CD14-positive monocyte (primary cell): Measurements from ENCODE around the gene SNX20. TPM values are rescaled to one million over a fixed set of nuclear protein-coding genes. Genes with fewer than 3 reads are reported as not detected.

Source experiments
- DNase-seq, 3 donors: peaks; one replicate each; pipeline ENCODE4 v3.0.0-alpha.2; 2011 to 2022
- H2AFZ ChIP-seq: 2 replicates; pipeline ENCODE4 v1.6.0; 2012; ENCODE audit warnings: mild to moderate bottlenecking, low read depth, low read length, inconsistent platforms; ENCODE audit not compliant: insufficient read depth, poor library complexity, severe bottlenecking
- H3K27ac ChIP-seq, 2 donors: 1 replicate in 1 of 2; 2 replicates in 1 of 2; pipeline ENCODE4 v1.5.1; 2012 to 2013; ENCODE audit warnings: low read length in 2 of 2, control low read depth in 1 of 2, inconsistent platforms in 1 of 2, low read depth in 1 of 2, mild to moderate bottlenecking in 1 of 2
- H3K27me3 ChIP-seq, 2 donors: one replicate each; pipeline versions ENCODE4 v1.6.0 to v1.6.1; 2011 to 2013; ENCODE audit warnings: low read length in 2 of 2; ENCODE audit not compliant: control insufficient read depth in 2 of 2, insufficient read depth in 2 of 2
- H3K36me3 ChIP-seq, 2 donors: replicated peaks in 1 of 2; 1 replicate in 1 of 2; 2 replicates in 1 of 2; pipeline versions ENCODE4 v1.5.1 to v1.6.1; 2012 to 2013; ENCODE audit warnings: low read length in 2 of 2, control low read depth in 1 of 2, inconsistent platforms in 1 of 2, mild to moderate bottlenecking in 1 of 2; ENCODE audit not compliant: insufficient read depth in 2 of 2, control insufficient read depth in 1 of 2
- H3K4me1 ChIP-seq, 2 donors: 1 replicate in 1 of 2; 2 replicates in 1 of 2; pipeline versions ENCODE4 v1.5.1 to v1.6.1; 2012 to 2013; ENCODE audit warnings: low read length in 2 of 2, control low read depth in 1 of 2, inconsistent platforms in 1 of 2, mild to moderate bottlenecking in 1 of 2, moderate library complexity in 1 of 2; ENCODE audit not compliant: insufficient read depth in 2 of 2, control insufficient read depth in 1 of 2
- H3K4me2 ChIP-seq: replicated peaks from 2 replicates; pipeline ENCODE3; 2012; ENCODE audit warnings: low read length, moderate library complexity, mild to moderate bottlenecking; ENCODE audit not compliant: poor library complexity, severe bottlenecking; ENCODE audit errors: extremely low read depth
- H3K4me3 ChIP-seq, 3 experiments: fragments of 200-600 bp in 1 of 3; sonication (generic) in 1 of 3; replicated peaks in 1 of 3; 1 replicate in 2 of 3; 2 replicates in 1 of 3; pipeline ENCODE4 v1.5.1; 2011 to 2013; ENCODE audit warnings: low read length in 3 of 3, mild to moderate bottlenecking in 3 of 3, control low read depth in 2 of 3, low read depth in 2 of 3, inconsistent platforms in 1 of 3, moderate library complexity in 1 of 3
- H3K79me2 ChIP-seq: 2 replicates; pipeline ENCODE4 v1.6.0; 2012; ENCODE audit warnings: mild to moderate bottlenecking, control low read depth, inconsistent platforms, low read length, moderate library complexity; ENCODE audit not compliant: insufficient read depth
- H3K9ac ChIP-seq: 2 replicates; pipeline ENCODE4 v1.6.0; 2017; ENCODE audit warnings: low read length, mild to moderate bottlenecking; ENCODE audit not compliant: insufficient read depth, poor library complexity, severe bottlenecking
- H3K9me3 ChIP-seq, 2 donors: replicated peaks in 1 of 2; 1 replicate in 1 of 2; 2 replicates in 1 of 2; pipeline versions ENCODE4 v1.5.1 to v1.6.1; 2012 to 2013; ENCODE audit warnings: low read length in 2 of 2, control low read depth in 1 of 2; ENCODE audit not compliant: control insufficient read depth in 1 of 2, insufficient read depth in 1 of 2
- H4K20me1 ChIP-seq: 2 replicates; pipeline ENCODE4 v1.6.0; 2012; ENCODE audit warnings: mild to moderate bottlenecking, low read length, control low read depth, moderate library complexity; ENCODE audit not compliant: insufficient read depth
- H3K27ac Mint-ChIP-seq, 7 donors: one replicate each; pipeline ENCODE4 v1.8.0; 2020; ENCODE audit warnings: mild to moderate bottlenecking in 7 of 7, mixed read lengths in 7 of 7, moderate library complexity in 6 of 7, inconsistent platforms in 2 of 7
- H3K27me3 Mint-ChIP-seq, 3 donors: one replicate each; pipeline ENCODE4 v1.8.0; 2021 to 2022; ENCODE audit warnings: low read depth in 3 of 3, mild to moderate bottlenecking in 3 of 3, mixed read lengths in 3 of 3, moderate library complexity in 3 of 3, inconsistent platforms in 1 of 3
- H3K36me3 Mint-ChIP-seq, 2 donors: one replicate each; pipeline ENCODE4 v1.8.0; 2020; ENCODE audit warnings: mixed read lengths in 2 of 2, inconsistent platforms in 1 of 2, mild to moderate bottlenecking in 1 of 2
- H3K4me1 Mint-ChIP-seq: one replicate; pipeline ENCODE4 v1.8.0; 2020; ENCODE audit warnings: mild to moderate bottlenecking, mixed read lengths
- H3K4me3 Mint-ChIP-seq, 2 donors: one replicate each; pipeline ENCODE4 v1.8.0; 2020; ENCODE audit warnings: mild to moderate bottlenecking in 2 of 2, mixed read lengths in 2 of 2, moderate library complexity in 1 of 2
- H3K9me3 Mint-ChIP-seq, 7 donors: one replicate each; pipeline ENCODE4 v1.8.0; 2020 to 2022; ENCODE audit warnings: mixed read lengths in 7 of 7, mild to moderate bottlenecking in 6 of 7, moderate library complexity in 6 of 7, inconsistent platforms in 2 of 7
- WGBS: methylation state at CpG from one replicate; pipeline ENCODE4 v1.1.5; 2013; ENCODE audit warnings: missing lambda C conversion rate; ENCODE audit not compliant: insufficient coverage; 5-methylcytosine and 5-hydroxymethylcytosine counted together
- intact Hi-C, 2 donors: fragments of 100-400 bp; cut with micrococcal nuclease; formaldehyde crosslinking; loops; one replicate each; pipeline versions ENCODE4 v1.15.0 to v1.15.1; 2023
- polyA plus RNA-seq, 3 donors: library from polyadenylated mRNA; depleted of rRNA in 1 of 3; unstranded in 2 of 3; stranded (reverse) in 1 of 3; fragments of 300-500 nt in 2 of 3; fragments of >200 nt in 1 of 3; fragmentation: Illumina TruSeq in 2 of 3; gene quantifications; 1 replicate in 2 of 3; 2 replicates in 1 of 3; pipeline ENCODE4 v1.2.3, GENCODE V29; 2012 to 2021
- TF ChIP-seq, protein P1 (sequence below): fragments of 200-600 bp; IDR thresholded peaks from one replicate; pipeline ENCODE4 v1.8.0; 2022; ENCODE audit warnings: antibody characterized with exemption, mild to moderate bottlenecking

SNX20 gene
- polyA plus RNA-seq, 3 donors = 51.0 to 83.2 (median 52.0) TPM

DNA sequence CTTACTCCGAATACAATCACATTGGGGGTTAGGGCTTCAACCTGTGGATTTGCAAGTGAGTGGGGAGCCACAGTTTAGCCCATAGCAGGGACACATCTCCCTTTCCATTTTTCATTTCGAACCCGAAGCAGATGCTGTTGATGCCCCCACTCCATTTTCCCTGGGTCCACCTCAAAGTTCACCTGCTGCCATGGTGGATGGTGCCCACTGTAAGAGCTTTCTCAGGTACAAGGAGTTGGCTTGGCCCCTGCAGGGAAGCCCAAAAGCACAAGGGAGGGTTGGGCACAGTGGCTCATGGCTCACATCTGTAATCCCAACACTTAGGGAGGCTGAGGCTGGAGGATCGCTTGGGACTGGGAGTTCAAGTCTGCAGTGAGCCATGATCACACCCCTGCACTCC lies 51.8 kb downstream of the SNX20 start:
- H4K20me1 ChIP-seq = no peaks in the 10 kb centered on the region
- H3K4me2 ChIP-seq = no peak overlapping the region
- no peak overlapping the region for H3K9ac ChIP-seq
- peaks cover 8 to 11% of the 10 kb centered on the region in 2 donors for H3K4me1 ChIP-seq
- Mint-ChIP-seq H3K4me1 (peaks cover 13% of the 10 kb centered on the region), H3K9me3 (no peaks in the 10 kb centered on the region), H3K27me3 (peaks cover 2 to 12% (median 2%) of the 10 kb centered on the region in 3 donors), H3K4me3 (no peak overlapping the region), H3K36me3 (no peaks in the 10 kb centered on the region), H3K27ac (no peak overlapping the region)
- no peak overlapping the region for H2AFZ ChIP-seq
- H3K36me3 ChIP-seq = no peaks in the 10 kb centered on the region
- WGBS = 100% methylated on average over 1 of the region's 4 CpGs
- DNase-seq = no peak
- no peak overlapping the region for H3K27ac ChIP-seq
- intact Hi-C loops = no loop called here
- no peaks in the 10 kb centered on the region for H3K9me3 ChIP-seq
- TF ChIP-seq, protein P1, sequence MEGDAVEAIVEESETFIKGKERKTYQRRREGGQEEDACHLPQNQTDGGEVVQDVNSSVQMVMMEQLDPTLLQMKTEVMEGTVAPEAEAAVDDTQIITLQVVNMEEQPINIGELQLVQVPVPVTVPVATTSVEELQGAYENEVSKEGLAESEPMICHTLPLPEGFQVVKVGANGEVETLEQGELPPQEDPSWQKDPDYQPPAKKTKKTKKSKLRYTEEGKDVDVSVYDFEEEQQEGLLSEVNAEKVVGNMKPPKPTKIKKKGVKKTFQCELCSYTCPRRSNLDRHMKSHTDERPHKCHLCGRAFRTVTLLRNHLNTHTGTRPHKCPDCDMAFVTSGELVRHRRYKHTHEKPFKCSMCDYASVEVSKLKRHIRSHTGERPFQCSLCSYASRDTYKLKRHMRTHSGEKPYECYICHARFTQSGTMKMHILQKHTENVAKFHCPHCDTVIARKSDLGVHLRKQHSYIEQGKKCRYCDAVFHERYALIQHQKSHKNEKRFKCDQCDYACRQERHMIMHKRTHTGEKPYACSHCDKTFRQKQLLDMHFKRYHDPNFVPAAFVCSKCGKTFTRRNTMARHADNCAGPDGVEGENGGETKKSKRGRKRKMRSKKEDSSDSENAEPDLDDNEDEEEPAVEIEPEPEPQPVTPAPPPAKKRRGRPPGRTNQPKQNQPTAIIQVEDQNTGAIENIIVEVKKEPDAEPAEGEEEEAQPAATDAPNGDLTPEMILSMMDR = no peak
- H3K79me2 ChIP-seq = no peaks in the 10 kb centered on the region
- no peak overlapping the region for H3K4me3 ChIP-seq
- no peaks in the 10 kb centered on the region for H3K27me3 ChIP-seq

DNA sequence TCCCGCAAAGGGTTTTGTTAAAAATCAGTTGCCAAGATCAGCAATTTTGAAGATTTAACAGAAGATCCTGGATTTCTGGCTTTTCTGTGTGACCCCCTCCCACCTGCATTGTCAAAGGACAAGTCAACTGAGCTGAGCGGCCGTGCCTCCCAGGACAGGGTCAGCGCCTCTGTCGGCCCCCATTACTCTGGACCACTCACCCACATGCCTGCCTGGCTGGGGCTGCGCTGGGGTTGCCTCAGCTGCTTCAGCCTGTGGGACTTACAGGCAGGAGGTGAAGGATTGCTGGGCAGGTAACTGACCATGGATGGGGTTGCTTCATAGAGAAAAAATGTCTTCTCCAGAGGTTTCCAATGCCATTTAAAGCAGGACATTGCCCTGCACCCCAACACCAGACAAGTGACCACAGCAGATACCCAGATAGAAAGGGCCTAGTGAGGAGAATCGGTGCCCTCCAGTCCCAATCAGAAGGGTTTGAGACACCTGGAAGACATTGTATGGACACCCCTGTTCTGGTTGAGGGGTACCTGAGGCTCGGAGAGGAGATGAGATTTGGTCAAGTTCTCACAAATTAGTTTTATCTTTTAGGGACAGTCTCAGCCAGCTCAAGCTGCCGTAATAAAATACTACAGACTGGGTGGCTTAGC lies 52.8 kb downstream of the SNX20 start:
- Histone ChIP-seq H3K9ac (no peak overlapping the region), H3K27ac (no peak overlapping the region), H3K4me3 (no peak overlapping the region), H3K27me3 (no peaks in the 10 kb centered on the region), H3K4me2 (no peak overlapping the region), H3K79me2 (no peaks in the 10 kb centered on the region), H2AFZ (no peak overlapping the region), H3K36me3 (no peaks in the 10 kb centered on the region), H4K20me1 (no peaks in the 10 kb centered on the region), H3K4me1 (peaks cover 8 to 11% of the 10 kb centered on the region in 2 donors), H3K9me3 (no peaks in the 10 kb centered on the region)
- no peak overlapping the region for H3K4me3 Mint-ChIP-seq
- no peaks in the 10 kb centered on the region for H3K36me3 Mint-ChIP-seq
- 100% methylated on average over 3 of the region's 9 CpGs for WGBS
- no peak overlapping the region for H3K27ac Mint-ChIP-seq
- no peaks in the 10 kb centered on the region for H3K9me3 Mint-ChIP-seq
- peaks cover 0 to 12% (median 2%) of the 10 kb centered on the region in 3 donors for H3K27me3 Mint-ChIP-seq
- no peak for DNase-seq
- H3K4me1 Mint-ChIP-seq = peaks cover 13% of the 10 kb centered on the region
- intact Hi-C loops = no loop called here
- TF ChIP-seq, protein P1 = no peak
